GM10248 (cell line): Measurements from ENCODE around the gene CCSAP.

Experiments
- CTCF ChIA-PET: fragments of 300-600 bp; sonication (Branson Sonifier 250); formaldehyde crosslinking; extraction: SDS; loops from one replicate; lab custom pipeline; 2021; ENCODE audit warnings: antibody characterized with exemption; lab: Yijun Ruan, JAX
- POLR2A ChIA-PET: fragments of 350-650 bp; sonication (Branson Sonifier 250); formaldehyde crosslinking; extraction: SDS; loops from one replicate; lab custom pipeline; 2020; ENCODE audit warnings: antibody characterized with exemption; lab: Yijun Ruan, JAX
- DNase-seq: peaks from one replicate; pipeline ENCODE4 v3.0.0; 2012; ENCODE audit errors: extremely low spot score
- CTCF ChIP-seq: IDR thresholded peaks from 2 replicates; pipeline ENCODE4 v1.5.1; 2012; ENCODE audit warnings: mild to moderate bottlenecking, low read depth; ENCODE audit errors: extremely low read depth, missing control alignments, control extremely low read depth

The CCSAP gene

GRCh38 chr1:229377429-229377828 lies 34.6 kb upstream of the CCSAP start:
- no peak for DNase-seq
- ChIA-PET POLR2A (no interaction called here), CTCF (no interaction called here)
- TF ChIP-seq CTCF: no peak

- DNase-seq: no peak
- ChIA-PET CTCF (no interaction called here), POLR2A (no interaction called here)
- TF ChIP-seq CTCF: no peak
Observed at GRCh38 chr1:229376521-229376920, 33.7 kb upstream of the CCSAP start.

- CTCF ChIA-PET: interaction anchor here (1.0 to 1.2 kb wide), 3 partner anchors 10 to 107 kb away, joined by 3 to 5 read pairs (median 4); no protein-coding TSS in a partner anchor
- POLR2A ChIA-PET: no interaction called here
- TF ChIP-seq CTCF: no peak
- DNase-seq: no peak
Observed at GRCh38 chr1:229374485-229374884, 31.6 kb upstream of the CCSAP start.

GRCh38 chr1:229373395-229373794 lies 30.5 kb upstream of the CCSAP start:
- CTCF ChIA-PET: interaction anchor here (1.0 to 1.2 kb wide), 5 partner anchors 9 to 108 kb away, joined by 3 to 5 read pairs (median 3); no protein-coding TSS in a partner anchor
- no peak for DNase-seq
- POLR2A ChIA-PET: no interaction called here
- TF ChIP-seq CTCF: no peak

- POLR2A ChIA-PET: no interaction called here
- TF ChIP-seq CTCF: no peak
- CTCF ChIA-PET: interaction anchor here (1.1 kb wide), 1 partner anchor 13 kb away, joined by 3 read pairs; no protein-coding TSS in a partner anchor
- no peak for DNase-seq
Observed at GRCh38 chr1:229372251-229372650, 29.4 kb upstream of the CCSAP start.

- no peak for DNase-seq
- ChIA-PET POLR2A (no interaction called here), CTCF (interaction anchor here (0.8 to 1.3 kb wide), 2 partner anchors 11 to 20 kb away, joined by 3 read pairs; no protein-coding TSS in a partner anchor)
- TF ChIP-seq CTCF: no peak
Observed at GRCh38 chr1:229371624-229372023, 28.8 kb upstream of the CCSAP start.

- POLR2A ChIA-PET: no interaction called here
- TF ChIP-seq CTCF: no peak
- CTCF ChIA-PET: interaction anchor here (1.3 kb wide), 1 partner anchor 19 kb away, joined by 3 read pairs; no protein-coding TSS in a partner anchor
- no peak for DNase-seq
Observed at GRCh38 chr1:229370601-229371021, 27.8 kb upstream of the CCSAP start.
